Measurements from ENCODE around the gene PHRF1.
"Not testable (repeated sequence)": the region's sequence is repeated elsewhere in the genome, so short reads cannot be mapped to it uniquely, and the experiment has no call there.

PHRF1 gene

DNA sequence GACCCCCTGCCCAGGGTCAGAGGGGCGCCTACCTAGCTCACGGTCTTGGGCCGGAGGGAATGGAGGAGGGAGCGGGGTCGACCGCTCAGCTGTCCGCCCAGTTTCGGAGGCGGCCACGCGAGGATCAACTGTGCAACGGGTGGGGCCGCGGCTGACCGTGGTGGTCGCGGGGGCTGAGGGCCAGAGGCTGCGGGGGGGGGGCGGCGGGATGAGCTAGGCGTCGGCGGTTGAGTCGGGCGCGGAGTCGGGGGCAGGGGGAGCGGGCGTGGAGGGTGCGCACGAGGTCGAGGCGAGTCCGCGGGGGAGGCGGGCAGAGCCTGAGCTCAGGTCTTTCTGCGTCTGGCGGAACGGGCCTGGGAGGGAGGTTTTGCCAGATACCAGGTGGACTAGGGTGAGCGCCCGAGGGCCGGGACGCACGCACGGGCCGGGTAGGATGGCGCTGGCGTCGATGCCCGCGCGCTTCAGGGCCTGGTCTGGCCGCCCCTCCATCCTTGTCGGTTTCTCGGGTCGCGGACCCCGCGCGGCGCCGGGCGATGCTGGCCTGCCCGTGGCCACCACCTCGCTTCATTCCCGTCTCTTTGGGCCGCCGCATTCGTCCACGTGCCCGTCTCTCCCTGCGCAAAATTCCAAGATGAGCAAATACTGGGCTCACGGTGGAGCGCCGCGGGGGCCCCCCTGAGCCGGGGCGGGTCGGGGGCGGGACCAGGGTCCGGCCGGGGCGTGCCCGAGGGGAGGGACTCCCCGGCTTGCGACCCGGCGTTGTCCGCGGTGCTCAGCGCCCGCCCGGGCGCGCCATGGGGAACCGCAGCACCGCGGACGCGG is 60.5 kb downstream of the PHRF1 start, which contains the start of gene DRD4:
Gene DRD4, plus strand, starts transcription at position 759 of the 822 bp plus-strand sequence. Its CDS starts 36 bp downstream, at position 795.
- DNase-seq, result no peak

DNA sequence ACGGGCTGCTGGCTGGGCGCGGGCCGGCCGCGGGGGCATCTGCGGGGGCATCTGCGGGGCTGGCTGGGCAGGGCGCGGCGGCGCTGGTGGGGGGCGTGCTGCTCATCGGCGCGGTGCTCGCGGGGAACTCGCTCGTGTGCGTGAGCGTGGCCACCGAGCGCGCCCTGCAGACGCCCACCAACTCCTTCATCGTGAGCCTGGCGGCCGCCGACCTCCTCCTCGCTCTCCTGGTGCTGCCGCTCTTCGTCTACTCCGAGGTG is 61.0 kb downstream of the PHRF1 start:
- no peak for DNase-seq

DNA sequence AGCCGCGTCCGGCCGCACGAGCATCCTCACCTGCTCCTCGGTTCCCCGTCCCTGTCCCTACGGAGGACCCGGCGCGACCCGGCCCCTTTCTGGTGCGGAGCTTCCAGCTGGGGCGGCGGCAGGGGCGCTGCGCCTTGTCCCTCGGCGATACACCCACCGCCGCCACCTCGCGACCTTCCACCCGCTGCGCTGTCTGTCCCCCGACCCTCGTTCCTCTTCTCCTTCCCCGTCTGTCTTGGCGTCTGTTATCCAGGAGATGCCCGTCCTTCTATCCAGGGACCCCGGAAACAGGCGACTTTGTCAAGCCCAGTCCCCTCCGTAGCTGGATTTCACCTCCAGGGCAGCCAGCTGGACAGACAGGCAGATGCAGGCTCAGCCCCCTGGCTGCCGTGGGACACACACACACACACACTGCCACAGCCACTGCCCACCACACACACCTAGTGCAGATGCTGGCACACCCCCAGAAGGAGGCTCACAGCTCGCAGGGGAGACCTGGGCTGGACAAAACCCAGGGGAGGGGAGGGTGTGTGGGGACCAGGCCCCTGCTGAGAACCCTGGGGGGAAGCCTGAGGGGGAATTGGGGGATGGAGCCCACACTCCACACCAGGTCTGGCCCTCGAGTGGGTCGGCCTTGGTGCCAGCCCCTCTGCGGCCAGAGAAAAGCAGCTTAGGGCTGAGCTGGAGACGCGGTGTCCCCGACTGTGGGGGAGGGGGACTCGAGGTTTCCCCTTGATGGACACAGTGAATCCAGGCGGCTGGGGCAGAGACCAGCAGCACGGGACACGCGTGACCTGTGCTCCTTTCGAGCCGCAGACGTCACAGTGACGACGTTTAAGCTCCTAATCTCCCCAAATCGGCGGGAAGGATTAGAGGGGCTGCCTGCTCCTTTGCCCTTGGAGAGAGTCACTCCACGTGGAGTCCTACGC is 61.6 kb downstream of the PHRF1 start:
- no peak for DNase-seq

DNA sequence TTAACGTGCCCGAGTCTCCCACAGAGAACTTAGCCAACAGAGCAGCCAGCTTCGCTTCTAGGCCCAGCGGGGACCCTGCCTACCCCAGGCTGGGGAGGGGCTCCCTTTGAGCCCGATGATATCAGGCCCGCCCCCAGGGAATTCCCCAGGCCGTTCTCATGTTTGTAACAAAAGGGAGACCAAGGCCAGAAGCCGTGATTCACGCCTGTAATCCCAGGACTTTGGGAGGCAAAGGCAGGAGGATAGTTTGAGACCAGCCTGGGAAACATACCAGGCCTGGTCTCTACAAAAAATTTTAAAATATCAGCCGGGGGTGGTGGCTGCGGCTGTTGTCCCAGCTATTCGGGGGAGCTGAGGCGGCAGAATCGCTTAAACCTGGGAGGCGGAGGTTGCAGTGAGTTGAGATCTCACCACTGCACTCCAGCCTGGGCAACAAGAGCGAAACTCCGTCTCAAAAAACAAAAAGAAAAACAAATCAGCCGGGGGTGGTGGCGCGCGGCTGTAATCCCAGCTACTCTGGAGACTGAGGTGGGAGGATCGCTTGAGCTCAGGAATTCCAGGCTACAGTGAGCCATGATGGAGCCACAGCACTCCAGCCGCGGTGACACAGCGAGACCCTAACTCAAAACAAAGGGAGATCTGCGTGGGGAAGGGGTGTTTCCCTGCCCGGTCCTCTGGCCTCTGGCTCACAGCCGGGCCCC is 62.5 kb downstream of the PHRF1 start:
- DNase-seq, result no peak

DNA sequence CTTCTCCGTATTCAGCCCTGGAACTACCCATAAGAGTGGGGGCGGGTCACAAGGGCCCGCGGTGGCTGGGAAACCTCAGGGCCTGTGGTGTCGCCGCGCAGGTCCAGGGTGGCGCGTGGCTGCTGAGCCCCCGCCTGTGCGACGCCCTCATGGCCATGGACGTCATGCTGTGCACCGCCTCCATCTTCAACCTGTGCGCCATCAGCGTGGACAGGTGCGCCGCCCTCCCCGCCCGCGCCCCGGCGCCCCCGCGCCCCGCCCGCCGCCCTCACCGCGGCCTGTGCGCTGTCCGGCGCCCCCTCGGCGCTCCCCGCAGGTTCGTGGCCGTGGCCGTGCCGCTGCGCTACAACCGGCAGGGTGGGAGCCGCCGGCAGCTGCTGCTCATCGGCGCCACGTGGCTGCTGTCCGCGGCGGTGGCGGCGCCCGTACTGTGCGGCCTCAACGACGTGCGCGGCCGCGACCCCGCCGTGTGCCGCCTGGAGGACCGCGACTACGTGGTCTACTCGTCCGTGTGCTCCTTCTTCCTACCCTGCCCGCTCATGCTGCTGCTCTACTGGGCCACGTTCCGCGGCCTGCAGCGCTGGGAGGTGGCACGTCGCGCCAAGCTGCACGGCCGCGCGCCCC is 63.2 kb downstream of the PHRF1 start:
- no peak for DNase-seq

DNA sequence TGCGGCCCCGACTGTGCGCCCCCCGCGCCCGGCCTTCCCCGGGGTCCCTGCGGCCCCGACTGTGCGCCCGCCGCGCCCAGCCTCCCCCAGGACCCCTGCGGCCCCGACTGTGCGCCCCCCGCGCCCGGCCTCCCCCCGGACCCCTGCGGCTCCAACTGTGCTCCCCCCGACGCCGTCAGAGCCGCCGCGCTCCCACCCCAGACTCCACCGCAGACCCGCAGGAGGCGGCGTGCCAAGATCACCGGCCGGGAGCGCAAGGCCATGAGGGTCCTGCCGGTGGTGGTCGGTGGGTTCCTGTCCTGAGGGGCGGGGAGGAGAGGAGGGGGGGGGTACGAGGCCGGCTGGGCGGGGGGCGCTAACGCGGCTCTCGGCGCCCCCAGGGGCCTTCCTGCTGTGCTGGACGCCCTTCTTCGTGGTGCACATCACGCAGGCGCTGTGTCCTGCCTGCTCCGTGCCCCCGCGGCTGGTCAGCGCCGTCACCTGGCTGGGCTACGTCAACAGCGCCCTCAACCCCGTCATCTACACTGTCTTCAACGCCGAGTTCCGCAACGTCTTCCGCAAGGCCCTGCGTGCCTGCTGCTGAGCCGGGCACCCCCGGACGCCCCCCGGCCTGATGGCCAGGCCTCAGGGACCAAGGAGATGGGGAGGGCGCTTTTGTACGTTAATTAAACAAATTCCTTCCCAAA is 63.9 kb downstream of the PHRF1 start:
- no peak for DNase-seq

DNA sequence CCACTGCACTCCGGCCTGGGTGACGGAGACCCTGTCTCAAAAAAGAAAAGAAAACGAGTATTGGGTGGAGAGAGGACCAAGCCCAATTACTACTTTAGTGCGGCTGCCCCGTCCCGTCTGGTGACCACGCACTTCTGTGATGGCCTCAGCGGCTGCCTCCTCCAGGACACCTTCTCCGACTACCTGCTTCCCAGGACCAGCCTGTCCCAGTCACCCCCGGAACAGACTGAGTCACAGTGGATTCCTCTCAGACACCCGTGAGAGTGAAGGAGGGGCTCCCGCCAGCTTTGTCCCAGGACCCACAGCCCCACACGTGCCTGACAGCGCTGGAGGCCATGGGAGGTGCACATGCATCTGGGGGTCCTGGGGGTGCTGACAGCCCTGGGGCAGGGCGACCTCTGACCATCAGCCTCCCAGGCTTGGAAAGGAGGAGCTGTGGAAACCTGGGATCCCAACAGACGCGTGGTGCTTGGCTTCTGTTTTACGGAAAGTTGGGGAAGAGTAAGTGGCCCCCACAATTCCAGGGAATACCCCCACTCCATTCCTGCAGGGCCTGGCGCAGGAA is 65.6 kb downstream of the PHRF1 start:
- DNase-seq, result no peak

DNA sequence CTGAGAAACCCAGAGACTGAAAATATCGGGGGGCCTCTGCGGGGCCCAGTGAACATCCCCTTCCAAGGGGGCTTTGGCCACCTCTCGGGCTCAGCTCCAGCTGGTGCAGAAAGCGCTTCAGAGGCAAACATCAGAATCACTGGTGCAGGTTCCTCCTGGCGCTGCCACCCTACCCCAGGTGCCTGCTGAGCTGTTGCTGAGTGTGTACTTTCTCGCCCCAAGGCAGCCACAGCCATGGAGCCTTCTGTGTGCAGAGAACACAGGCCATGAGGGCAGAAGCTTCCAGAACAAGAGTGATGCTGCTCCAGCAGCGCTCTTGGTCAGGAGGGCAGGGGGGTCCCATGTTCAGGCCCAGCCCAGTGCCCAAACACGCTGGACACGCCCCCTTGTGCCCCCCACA is 67.1 kb downstream of the PHRF1 start:
- DNase-seq, result no peak

DNA sequence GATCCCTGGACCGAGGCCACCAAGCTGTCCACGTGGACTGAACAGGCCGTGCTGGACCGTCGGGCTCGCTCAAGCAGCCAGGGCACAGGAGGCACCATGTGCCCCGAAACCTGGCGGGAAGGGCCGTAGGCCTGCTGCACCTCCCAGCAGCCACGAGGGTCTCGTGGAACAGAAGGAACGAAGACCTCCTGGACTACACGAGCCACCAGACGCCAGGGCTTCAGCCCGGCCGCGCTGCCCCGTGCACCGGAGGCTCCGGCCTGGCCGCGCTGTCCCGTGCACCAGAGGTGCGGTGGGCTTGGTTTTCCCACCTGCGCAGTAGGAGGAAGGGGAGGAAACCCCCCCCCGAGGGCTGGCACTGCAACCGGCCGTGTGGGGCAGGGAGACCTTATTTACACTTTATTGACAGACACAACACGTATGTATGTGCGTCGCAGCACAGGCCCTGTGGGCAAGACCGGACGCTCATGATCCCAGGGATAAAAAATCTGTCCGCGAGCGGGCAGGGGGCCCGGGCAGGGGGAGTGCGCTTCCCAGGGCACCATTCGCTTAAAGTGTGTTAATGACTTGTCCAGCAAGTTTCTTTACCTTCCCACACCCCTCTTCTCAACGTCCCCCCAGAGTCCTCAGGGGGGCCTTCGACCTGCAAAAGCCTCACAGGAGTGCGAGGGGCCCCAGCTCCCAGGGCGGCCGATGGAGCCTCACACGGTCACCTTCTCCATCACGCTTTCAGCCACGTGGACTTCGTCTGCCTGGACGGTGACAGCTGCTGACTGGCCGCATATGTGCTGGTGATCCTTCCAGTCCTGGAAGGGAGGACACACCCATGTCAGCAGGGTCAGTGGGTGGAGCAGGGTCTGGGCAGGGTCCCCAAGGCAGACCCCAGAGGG is 67.8 kb downstream of the PHRF1 start:
- DNase-seq, result no peak

DNA sequence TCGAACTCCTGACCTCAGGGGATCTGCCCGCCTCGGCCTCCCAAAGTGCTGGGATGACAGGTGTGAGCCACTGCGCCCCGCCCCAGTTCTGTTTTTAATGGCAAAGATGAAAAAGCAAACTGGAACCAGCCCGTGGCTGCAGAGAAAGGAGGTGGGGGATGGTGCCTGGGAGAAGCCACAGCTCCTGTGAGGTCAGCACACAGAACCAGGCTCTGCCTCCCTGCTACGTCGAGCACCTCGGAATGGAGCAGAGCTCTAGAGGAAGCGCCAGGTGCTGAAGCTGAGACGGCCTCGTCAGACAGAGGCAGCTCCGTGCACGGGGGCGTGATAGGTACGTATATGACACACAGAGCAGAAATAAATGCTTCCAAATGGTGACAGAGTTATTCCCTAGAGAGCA is 69.3 kb downstream of the PHRF1 start:
- DNase-seq, result no peak

DNA sequence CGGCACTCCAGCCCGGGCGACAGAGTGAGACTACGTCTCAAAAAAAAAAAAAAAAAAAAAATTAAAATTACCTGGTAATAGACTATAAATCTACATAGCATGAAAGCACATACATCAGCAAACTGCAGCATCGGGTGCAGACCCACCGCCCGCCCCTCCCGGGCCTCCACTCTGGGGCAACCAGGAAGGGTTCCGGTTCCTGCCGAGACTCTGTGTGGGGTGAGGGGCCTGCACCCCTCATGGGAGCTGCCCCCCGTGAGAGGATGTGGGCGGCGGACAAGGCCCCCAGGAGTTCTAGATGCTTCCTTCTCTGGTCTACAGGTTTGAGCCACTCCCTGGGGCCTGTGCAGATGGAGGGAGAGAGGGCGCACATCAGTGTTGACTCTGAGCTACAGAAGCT is 69.9 kb downstream of the PHRF1 start:
- DNase-seq, result no peak

DNA sequence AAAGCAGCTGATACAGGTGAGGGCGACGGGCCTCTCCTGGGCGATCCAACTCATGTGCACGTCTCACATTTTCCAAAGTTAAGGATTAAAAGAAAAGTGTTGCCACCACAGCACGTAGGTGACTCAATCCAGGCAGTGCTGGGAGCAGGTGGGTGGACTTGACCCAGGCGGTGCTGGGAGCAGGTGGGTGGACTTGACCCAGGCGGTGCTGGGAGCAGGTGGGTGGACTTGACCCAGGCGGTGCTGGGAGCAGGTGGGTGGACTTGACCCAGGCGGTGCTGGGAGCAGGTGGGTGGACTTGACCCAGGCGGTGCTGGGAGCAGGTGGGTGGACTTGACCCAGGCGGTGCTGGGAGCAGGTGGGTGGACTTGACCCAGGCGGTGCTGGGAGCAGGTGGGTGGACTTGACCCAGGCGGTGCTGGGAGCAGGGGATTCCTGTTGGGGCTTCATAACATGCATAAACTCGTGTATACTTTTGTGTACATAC is 71.4 kb downstream of the PHRF1 start:
- DNase-seq, result not testable (repeated sequence)

DNA sequence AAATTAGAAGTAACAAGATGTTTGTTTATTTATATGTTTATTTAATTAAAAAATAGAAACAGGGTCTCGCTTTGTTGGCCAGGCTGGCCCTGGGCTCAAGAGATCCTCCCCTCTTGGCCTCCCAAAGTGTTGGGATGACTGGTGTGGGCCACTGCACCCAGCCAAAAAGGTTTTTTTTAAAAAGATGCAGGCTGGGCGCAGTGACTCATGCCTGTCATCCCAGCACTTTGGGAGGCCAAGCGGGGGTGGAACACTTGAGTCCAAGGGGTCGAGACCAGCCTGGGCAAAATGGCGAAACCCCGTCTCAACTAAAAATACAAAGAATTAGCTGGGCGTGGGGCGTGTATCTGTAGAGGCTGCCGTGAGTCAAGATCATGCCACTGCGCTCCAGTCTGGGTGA is 74.2 kb downstream of the PHRF1 start:
- no peak for DNase-seq

DNA sequence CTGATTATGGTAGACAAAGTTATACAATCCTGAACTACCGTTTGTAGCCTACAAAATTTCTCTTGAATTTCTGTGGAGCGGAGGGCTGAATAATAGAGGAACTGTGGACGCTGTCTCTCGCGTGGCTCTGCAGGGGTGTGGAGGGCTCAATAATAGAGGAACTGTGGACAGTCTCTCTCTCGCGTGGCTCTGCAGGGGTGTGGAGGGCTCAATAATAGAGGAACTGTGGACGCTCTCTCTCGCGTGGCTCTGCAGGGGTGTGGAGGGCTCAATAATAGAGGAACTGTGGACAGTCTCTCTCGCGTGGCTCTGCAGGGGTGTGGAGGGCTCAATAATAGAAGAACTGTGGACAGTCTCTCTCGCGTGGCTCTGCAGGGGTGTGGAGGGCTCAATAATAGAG is 76.9 kb downstream of the PHRF1 start:
- DNase-seq, result not testable (repeated sequence)

DNA sequence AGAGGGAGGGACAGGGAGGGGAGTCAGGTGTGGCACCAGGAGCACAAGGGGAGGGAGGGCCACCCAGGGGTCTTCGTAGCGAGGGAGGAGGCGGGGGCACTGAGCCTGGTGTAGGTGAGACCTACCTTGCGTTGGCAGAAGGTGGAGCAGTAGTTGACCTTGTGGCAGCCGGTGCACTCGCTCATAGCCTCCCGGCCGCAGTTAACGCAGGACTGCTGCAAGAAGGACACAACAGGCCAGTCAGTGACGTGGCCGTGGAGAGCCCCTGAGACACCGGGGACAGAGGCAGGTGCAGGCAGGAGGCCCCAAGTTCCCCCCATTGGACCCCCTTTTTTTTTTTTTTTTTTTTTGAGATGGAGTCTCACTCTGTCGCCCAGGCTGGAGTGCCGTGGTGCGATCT is 77.6 kb downstream of the PHRF1 start:
- DNase-seq, result no peak

DNA sequence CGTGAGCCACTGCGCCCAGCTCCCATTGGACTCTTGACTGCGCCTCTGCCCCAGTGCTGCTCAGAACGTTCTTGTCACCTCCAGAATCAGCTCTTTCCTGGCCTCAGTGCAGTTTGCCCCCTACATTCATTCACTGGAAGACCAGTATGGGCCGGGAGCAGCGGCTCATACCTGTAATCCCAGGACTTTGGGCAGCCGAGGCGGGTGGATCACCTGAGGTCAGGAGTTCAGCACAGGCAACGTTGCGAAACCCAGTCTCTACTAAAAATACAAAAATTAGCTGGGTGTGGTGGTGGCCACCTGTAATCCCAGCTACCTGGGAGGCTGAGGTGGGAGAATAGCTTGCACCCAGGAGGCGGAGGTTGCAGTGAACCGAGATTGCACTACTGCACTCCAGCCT is 78.2 kb downstream of the PHRF1 start:
- not testable (repeated sequence) for DNase-seq

DNA sequence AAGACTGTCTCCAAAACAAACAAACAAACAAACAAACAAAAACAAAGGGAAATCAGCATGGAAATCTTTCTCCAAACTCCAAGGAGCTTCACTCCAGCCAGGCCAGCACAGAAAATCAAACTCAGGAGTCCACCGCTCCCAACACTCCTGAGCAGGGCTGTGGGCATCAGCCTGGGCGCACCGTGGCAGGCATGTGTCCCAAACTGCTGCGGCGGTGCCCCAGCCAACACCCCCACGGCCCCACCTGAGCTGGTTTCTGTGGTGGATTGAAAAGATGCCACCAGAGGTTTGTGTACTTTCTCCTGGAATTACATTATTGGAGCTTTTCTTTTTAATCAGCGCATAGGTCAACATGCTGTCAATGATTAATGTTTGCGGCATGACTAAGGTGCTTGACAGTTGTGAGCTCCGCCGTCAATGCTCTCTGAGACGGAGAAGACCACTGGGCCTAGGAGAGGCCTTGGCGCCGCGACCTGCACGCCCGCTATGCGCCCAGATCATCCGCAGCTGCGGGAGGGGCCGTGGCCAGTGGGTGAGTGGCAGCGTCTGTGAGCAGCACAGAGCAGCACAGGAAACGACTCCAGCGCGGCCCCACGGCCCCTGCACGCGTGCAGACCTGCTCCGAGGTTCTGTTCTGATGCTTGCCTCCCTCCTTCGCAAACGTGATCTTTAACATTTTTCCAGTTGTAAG is 78.9 kb downstream of the PHRF1 start:
- no peak for DNase-seq

DNA sequence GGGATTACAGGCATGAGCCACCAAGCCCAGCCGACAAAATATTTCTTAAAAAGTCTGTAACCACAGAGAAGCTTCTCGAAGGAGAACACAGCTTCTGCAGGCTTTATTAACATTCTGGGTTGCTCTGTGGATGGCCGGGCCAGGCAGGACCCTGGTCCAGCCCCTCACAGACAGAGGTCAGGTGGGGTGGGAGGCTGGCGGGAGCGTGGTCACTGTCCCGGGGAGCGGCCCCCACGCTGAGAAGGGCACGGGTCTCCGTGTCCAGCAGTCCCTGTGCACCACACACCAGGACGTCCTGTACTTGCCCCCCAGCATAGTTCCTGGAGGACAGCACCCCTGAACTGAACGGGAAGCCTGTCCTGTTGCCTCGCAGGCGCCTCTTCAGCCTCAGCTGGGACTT is 80.2 kb downstream of the PHRF1 start:
- no peak for DNase-seq

DNA sequence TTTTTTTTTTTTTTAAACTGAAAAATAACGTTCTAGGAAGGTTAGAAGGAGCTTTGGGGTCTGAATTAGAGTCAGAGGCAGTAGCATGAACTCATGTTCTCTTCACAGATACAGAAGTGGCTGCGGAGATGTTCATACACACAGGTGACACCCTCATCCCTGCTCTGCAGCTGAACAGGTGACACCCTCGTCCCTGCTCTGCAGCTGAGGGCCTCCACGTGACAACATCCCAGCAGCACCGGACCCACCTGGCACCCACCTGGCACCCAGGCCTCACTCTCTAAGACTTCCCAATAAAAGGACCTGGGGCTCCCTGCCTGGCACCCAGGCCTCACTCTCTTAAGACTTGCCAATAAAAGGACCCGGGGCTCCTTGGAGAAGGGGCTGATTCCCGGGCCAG is 80.6 kb downstream of the PHRF1 start:
- no peak for DNase-seq

DNA sequence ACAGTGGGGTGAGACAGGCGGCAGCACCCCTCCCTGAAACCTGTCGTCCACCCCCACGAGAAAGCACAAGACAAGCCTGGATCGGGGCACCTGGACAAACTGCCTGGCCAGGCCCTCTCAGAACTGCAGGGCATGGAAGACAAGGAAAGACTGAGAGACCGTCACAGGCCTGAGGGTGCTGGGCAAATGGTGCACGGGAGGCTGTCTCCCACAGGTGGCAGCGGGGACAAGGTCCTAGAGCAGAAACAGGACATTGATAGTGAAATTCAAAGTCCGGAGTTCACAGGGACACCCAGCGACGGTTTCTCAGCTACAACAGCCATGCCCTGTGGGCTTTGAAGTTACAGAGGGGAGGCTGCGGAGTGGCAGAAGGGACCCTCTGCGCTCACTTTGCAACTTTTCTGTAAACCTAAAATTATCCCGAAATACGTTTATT is 81.4 kb downstream of the PHRF1 start:
- no peak for DNase-seq
